B cell (primary cell): Measurements from ENCODE around the gene MBNL2.

Source experiments
- EZH2 ChIP-seq: IDR thresholded peaks from 2 replicates; pipeline ENCODE4 v1.6.1; 2012; ENCODE audit warnings: borderline replicate concordance, low read depth, mild to moderate bottlenecking, moderate library complexity, low read length; ENCODE audit not compliant: insufficient read depth, poor library complexity, severe bottlenecking
- TF ChIP-seq, protein P1 (sequence below): fragments of 200-600 bp; IDR thresholded peaks from one replicate; pipeline ENCODE4 v1.8.0; 2022; ENCODE audit warnings: antibody characterized with exemption, mild to moderate bottlenecking

DNA sequence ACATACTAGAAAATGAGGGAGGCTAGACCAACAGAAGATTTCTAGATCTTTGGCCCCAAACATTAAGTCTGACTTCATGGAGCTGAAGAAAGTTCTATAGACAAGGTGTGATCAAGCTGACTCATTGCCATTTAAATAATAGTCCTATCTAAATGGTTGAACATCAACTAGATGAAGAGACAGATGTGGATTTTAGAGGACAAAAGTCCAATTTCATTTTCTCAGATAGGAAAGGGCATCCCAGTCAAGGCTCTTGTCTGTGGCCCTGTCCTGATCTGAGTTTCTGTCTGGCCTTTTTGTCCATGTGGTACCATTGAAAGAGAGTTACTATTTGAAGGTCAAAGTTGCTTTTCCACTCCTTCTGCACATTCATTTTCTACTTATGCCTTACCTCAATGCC, 74.6 kb downstream of the MBNL2 start:
- TF ChIP-seq, protein P1, sequence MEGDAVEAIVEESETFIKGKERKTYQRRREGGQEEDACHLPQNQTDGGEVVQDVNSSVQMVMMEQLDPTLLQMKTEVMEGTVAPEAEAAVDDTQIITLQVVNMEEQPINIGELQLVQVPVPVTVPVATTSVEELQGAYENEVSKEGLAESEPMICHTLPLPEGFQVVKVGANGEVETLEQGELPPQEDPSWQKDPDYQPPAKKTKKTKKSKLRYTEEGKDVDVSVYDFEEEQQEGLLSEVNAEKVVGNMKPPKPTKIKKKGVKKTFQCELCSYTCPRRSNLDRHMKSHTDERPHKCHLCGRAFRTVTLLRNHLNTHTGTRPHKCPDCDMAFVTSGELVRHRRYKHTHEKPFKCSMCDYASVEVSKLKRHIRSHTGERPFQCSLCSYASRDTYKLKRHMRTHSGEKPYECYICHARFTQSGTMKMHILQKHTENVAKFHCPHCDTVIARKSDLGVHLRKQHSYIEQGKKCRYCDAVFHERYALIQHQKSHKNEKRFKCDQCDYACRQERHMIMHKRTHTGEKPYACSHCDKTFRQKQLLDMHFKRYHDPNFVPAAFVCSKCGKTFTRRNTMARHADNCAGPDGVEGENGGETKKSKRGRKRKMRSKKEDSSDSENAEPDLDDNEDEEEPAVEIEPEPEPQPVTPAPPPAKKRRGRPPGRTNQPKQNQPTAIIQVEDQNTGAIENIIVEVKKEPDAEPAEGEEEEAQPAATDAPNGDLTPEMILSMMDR = no peak
- no peak for TF ChIP-seq EZH2
